ENCODE results near the gene SDHA.

SDHA gene

GRCh38 chr5:217494-218456 lies at the start of gene SDHA, which contains the start of gene CCDC127:
Gene SDHA (plus strand): TSS chr5:218320. CDS start chr5:218356, 36 bp downstream.
Gene CCDC127 (minus strand): TSS chr5:218153. CDS start chr5:216849, 1,304 bp downstream.
- peak; percentile 97 for DNase-seq (ENCODE audit: low spot score)

GRCh38 chr5:169071-169727 lies 48.9 kb upstream of the SDHA start:
- DNase-seq (ENCODE audit: low spot score): no peak

GRCh38 chr5:169728-170094 lies 48.4 kb upstream of the SDHA start:
- DNase-seq (ENCODE audit: low spot score): no peak

- no peak for DNase-seq (ENCODE audit: low spot score)
These were observed 46.9 kb upstream of the SDHA start for GRCh38 chr5:170971-171800.

GRCh38 chr5:171801-172331 lies 46.3 kb upstream of the SDHA start:
- no peak for DNase-seq (ENCODE audit: low spot score)

GRCh38 chr5:172421-172820 lies 45.7 kb upstream of the SDHA start:
- DNase-seq (ENCODE audit: low spot score): no peak

- DNase-seq (ENCODE audit: low spot score): no peak
These were observed 45.3 kb upstream of the SDHA start for GRCh38 chr5:172841-173251.

- no peak for DNase-seq (ENCODE audit: low spot score)
These were observed 44.5 kb upstream of the SDHA start for GRCh38 chr5:173392-174290.

- DNase-seq (ENCODE audit: low spot score): no peak
These were observed 43.9 kb upstream of the SDHA start for GRCh38 chr5:174291-174600.

- DNase-seq (ENCODE audit: low spot score): no peak
These were observed 43.1 kb upstream of the SDHA start for GRCh38 chr5:174876-175465.

GRCh38 chr5:176296-176823 lies 41.8 kb upstream of the SDHA start:
- DNase-seq (ENCODE audit: low spot score): no peak

- no peak for DNase-seq (ENCODE audit: low spot score)
These were observed 40.0 kb upstream of the SDHA start for GRCh38 chr5:178110-178509.

GRCh38 chr5:179401-179800 lies 38.7 kb upstream of the SDHA start:
- no peak for DNase-seq (ENCODE audit: low spot score)

- no peak for DNase-seq (ENCODE audit: low spot score)
These were observed 37.7 kb upstream of the SDHA start for GRCh38 chr5:180286-180918.

- no peak for DNase-seq (ENCODE audit: low spot score)
These were observed 37.0 kb upstream of the SDHA start for GRCh38 chr5:181160-181559.

- no peak for DNase-seq (ENCODE audit: low spot score)
These were observed 36.6 kb upstream of the SDHA start for GRCh38 chr5:181566-181965.

- DNase-seq (ENCODE audit: low spot score): no peak
These were observed 36.0 kb upstream of the SDHA start for GRCh38 chr5:182126-182525.

- no peak for DNase-seq (ENCODE audit: low spot score)
These were observed 33.6 kb upstream of the SDHA start for GRCh38 chr5:184471-184870.

GRCh38 chr5:185095-186070 lies 32.7 kb upstream of the SDHA start:
- no peak for DNase-seq (ENCODE audit: low spot score)
